Astrocyte of the spinal cord (primary cell): ENCODE data around the gene QKI.
A peak's percentile ranks its signal among the peaks of the same experiment; 100 is the strongest.

Experiments
- DNase-seq: peaks from one replicate; pipeline ENCODE4 v3.0.0; 2011; ENCODE audit warnings: low read depth, low spot score
- H3K4me3 ChIP-seq: 2 replicates; pipeline ENCODE4 v1.5.1; 2011; ENCODE audit warnings: low read depth, mild to moderate bottlenecking, low read length, moderate library complexity
- in situ Hi-C: cut with HindIII; loops from 2 replicates; pipeline ENCODE4 v1.10.0; 2017; ENCODE audit warnings: low sequenced_read_pairs
- TF ChIP-seq, protein P1 (sequence below): IDR thresholded peaks from 2 replicates; pipeline ENCODE4 v1.5.1; 2012; ENCODE audit warnings: low read depth, mild to moderate bottlenecking, low read length, inconsistent platforms

The QKI gene

GRCh38 chr6:163404825-163405265, 9.7 kb upstream of the QKI start:
- no peak overlapping the region for H3K4me3 ChIP-seq
- no peak for DNase-seq
- in situ Hi-C loops, result no loop called here
- TF ChIP-seq, protein P1, sequence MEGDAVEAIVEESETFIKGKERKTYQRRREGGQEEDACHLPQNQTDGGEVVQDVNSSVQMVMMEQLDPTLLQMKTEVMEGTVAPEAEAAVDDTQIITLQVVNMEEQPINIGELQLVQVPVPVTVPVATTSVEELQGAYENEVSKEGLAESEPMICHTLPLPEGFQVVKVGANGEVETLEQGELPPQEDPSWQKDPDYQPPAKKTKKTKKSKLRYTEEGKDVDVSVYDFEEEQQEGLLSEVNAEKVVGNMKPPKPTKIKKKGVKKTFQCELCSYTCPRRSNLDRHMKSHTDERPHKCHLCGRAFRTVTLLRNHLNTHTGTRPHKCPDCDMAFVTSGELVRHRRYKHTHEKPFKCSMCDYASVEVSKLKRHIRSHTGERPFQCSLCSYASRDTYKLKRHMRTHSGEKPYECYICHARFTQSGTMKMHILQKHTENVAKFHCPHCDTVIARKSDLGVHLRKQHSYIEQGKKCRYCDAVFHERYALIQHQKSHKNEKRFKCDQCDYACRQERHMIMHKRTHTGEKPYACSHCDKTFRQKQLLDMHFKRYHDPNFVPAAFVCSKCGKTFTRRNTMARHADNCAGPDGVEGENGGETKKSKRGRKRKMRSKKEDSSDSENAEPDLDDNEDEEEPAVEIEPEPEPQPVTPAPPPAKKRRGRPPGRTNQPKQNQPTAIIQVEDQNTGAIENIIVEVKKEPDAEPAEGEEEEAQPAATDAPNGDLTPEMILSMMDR, result no peak

DNA sequence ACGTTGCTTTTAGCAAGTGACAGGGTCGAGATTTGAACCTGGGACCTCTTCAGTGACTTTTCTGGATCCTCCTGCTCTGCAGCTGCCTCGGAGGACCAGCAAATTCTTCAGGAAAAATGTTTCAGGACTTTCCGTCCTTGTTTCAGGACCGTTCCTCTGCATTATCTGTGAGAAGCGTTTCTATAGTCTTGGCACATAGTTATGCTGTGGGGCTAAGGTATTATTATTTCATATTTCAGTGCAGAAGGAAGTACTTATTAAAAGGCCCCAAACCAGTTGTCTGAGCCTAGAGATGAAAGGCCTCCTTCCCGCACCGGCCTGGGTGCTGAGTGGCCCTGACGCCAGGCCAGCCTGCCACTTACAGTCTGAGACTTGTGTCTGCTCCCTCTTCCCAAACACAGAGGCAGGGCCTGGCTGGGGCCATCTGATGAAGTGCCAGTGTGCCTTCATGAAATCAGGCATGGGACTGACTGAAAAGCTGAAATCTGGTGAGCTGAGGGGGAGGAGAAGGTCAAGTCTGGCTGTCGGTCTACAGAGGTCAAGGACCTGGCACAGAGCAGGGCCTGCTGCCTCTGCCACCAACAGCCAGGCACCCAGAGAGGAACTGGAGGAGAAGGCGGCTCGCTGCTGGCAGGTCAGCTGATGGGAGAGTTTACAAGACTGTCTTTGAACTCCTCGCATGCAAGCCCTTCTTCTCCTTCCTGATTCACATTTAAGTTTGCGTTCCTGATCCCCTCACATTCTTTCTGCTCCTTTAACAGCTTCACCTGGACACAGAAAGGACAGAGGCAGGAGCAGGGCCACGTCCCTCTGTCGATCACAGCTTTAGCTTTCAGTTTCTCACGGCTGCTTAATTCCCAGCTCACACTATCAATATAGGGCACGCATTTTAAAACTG, 8.9 kb upstream of the QKI start:
- TF ChIP-seq, protein P1, result no peak
- in situ Hi-C loops, result no loop called here
- DNase-seq, result no peak
- peak overlapping the region; percentile 19 for H3K4me3 ChIP-seq

GRCh38 chr6:163406366-163406765, 8.2 kb upstream of the QKI start:
- in situ Hi-C loops, result no loop called here
- no peak for DNase-seq
- H3K4me3 ChIP-seq, result no peak overlapping the region
- TF ChIP-seq, protein P1, result no peak

GRCh38 chr6:163406830-163407229, 7.7 kb upstream of the QKI start:
- no peak for DNase-seq
- TF ChIP-seq, protein P1, result no peak
- in situ Hi-C loops, result no loop called here
- H3K4me3 ChIP-seq, result no peak overlapping the region

- DNase-seq, result no peak
- no peak overlapping the region for H3K4me3 ChIP-seq
- TF ChIP-seq, protein P1, result no peak
- in situ Hi-C loops, result no loop called here
These were observed 6.0 kb upstream of the QKI start for GRCh38 chr6:163408352-163408991.

- DNase-seq, result no peak
- TF ChIP-seq, protein P1, result no peak
- in situ Hi-C loops, result no loop called here
- H3K4me3 ChIP-seq, result no peak overlapping the region
These were observed 4.8 kb upstream of the QKI start for GRCh38 chr6:163409712-163410111.
